ENCODE measurements around the gene TNFRSF11A. TPM values are rescaled to one million over a fixed set of nuclear protein-coding genes. Genes with fewer than 3 reads are reported as not detected.

The TNFRSF11A gene
- total and polyA plus RNA-seq, 12 donors: 0.29 to 2.7 (median 0.78) TPM

GRCh38 chr18:62438402-62438801 is 113.3 kb downstream of the TNFRSF11A start:
- H3K27ac ChIP-seq: peak overlapping the region in 8 of 10 donors; percentile 59 to 90 (median 84)
- DNase-seq: no peak
- 93 to 97% methylated on average over 12 of the region's 12 CpGs for WGBS, 2 donors
- ATAC-seq: no peak
- intact Hi-C loops (cut with DNase I): no loop called here
- no peak for TF ChIP-seq CTCF (IDR thresholded peaks at IDR 0.05)
- no peaks in the 10 kb centered on the region for H3K27me3 ChIP-seq
- H3K36me3 ChIP-seq: no peaks in the 10 kb centered on the region
- peaks cover 0 to 3% (median 0%) of the 10 kb centered on the region in 11 donors for H3K9me3 ChIP-seq
- no peak overlapping the region for H3K4me3 ChIP-seq
- H3K4me1 ChIP-seq: peaks cover 7 to 47% (median 23%) of the 10 kb centered on the region in 9 donors

GRCh38 chr18:62438866-62439265 is 113.8 kb downstream of the TNFRSF11A start:
- Histone ChIP-seq H3K4me1 (peaks cover 7 to 47% (median 23%) of the 10 kb centered on the region in 9 donors), H3K9me3 (peaks cover 0 to 3% (median 0%) of the 10 kb centered on the region in 11 donors), H3K27ac (no peak overlapping the region), H3K27me3 (no peaks in the 10 kb centered on the region), H3K36me3 (no peaks in the 10 kb centered on the region), H3K4me3 (no peak overlapping the region)
- no peak for TF ChIP-seq CTCF (IDR thresholded peaks at IDR 0.05)
- ATAC-seq (no peak), DNase-seq (no peak)
- intact Hi-C loops (cut with DNase I): no loop called here
- WGBS, 2 donors: 88 to 95% methylated on average over 8 of the region's 8 CpGs

Other genes with a start within 250 kb of the TNFRSF11A start
- gene PIGN, start 138.3 kb upstream of the TNFRSF11A start, total RNA-seq: 10 to 100 TPM; 14.4 to 31.6 (median 21.2) TPM
- gene PIGN, start 138.3 kb upstream of the TNFRSF11A start, polyA plus RNA-seq: 1 to 10 TPM; 4.4 to 5.6 TPM
- gene RELCH, start 138.1 kb upstream of the TNFRSF11A start, total RNA-seq: 10 to 100 TPM; 12.1 to 21.0 (median 16.5) TPM
- gene RELCH, start 138.1 kb upstream of the TNFRSF11A start, polyA plus RNA-seq: 10 to 100 TPM in 1 of 2 donors, 1 to 10 TPM in 1; 4.1 to 14.6 TPM
- 10 to 100 TPM; 15.1 to 45.3 (median 20.1) TPM for gene ZCCHC2, start 197.7 kb downstream of the TNFRSF11A start, total RNA-seq
- gene ZCCHC2, start 197.7 kb downstream of the TNFRSF11A start, polyA plus RNA-seq: 1 to 10 TPM; 7.0 to 7.3 TPM

Measured in heart right ventricle (tissue), 16 donors.